DND-41 (cell line): Measurements from ENCODE around the gene TMTC2.

ENCODE experiments used
- ATAC-seq: fragments of 200-7000 bp; cut with Tn5 transposase; 3 replicates; pipeline ENCODE4 v1.9.1; 2021; ENCODE audit warnings: low read depth; ENCODE audit not compliant: insufficient read depth
- DNase-seq: peaks from one replicate; pipeline ENCODE4 v3.0.0-alpha.2; 2020
- H2AFZ ChIP-seq: 2 replicates; pipeline ENCODE4 v1.6.0; 2012; ENCODE audit warnings: low read depth, low read length
- H3K27ac ChIP-seq: 2 replicates; pipeline ENCODE4 v1.5.1; 2012; ENCODE audit warnings: low read length, inconsistent platforms
- H3K27me3 ChIP-seq: fragments of 200-600 bp; sonication (generic); 2 replicates; pipeline ENCODE4 v1.6.0; 2012; ENCODE audit warnings: low read length, mild to moderate bottlenecking, inconsistent platforms; ENCODE audit not compliant: insufficient read depth, poor library complexity
- H3K36me3 ChIP-seq: 2 replicates; pipeline ENCODE4 v1.5.1; 2012; ENCODE audit warnings: low read length, inconsistent platforms; ENCODE audit not compliant: insufficient read depth
- H3K4me1 ChIP-seq: 2 replicates; pipeline ENCODE4 v1.5.1; 2012; ENCODE audit warnings: mild to moderate bottlenecking, low read length; ENCODE audit not compliant: insufficient read depth
- H3K4me2 ChIP-seq: 2 replicates; pipeline ENCODE4 v1.6.0; 2012; ENCODE audit warnings: mild to moderate bottlenecking, moderate library complexity, low read length, inconsistent platforms; ENCODE audit not compliant: insufficient read depth
- H3K4me3 ChIP-seq, 2 experiments: fragments of 200-600 bp in 1 of 2; shearing (Covaris generic) in 1 of 2; 2 replicates each; pipeline ENCODE4 v1.5.1; 2012 to 2016; ENCODE audit warnings: inconsistent platforms in 2 of 2, low read length in 2 of 2, mild to moderate bottlenecking in 2 of 2, low read depth in 1 of 2, moderate library complexity in 1 of 2
- H3K79me2 ChIP-seq: 2 replicates; pipeline ENCODE4 v1.6.0; 2012; ENCODE audit warnings: low read length, inconsistent platforms; ENCODE audit not compliant: insufficient read depth
- H3K9ac ChIP-seq: 2 replicates; pipeline ENCODE4 v1.6.0; 2012; ENCODE audit warnings: low read depth, mild to moderate bottlenecking, inconsistent platforms, low read length, moderate library complexity
- H3K9me3 ChIP-seq: 2 replicates; pipeline ENCODE4 v1.5.1; 2012; ENCODE audit warnings: low read length, moderate library complexity, mild to moderate bottlenecking, inconsistent platforms; ENCODE audit not compliant: insufficient read depth, severe bottlenecking
- H4K20me1 ChIP-seq: 2 replicates; pipeline ENCODE4 v1.6.0; 2012; ENCODE audit warnings: low read length; ENCODE audit not compliant: insufficient read depth
- EZH2 ChIP-seq: IDR thresholded peaks from 3 replicates; pipeline ENCODE4 v1.6.1; 2012; ENCODE audit warnings: borderline replicate concordance, low read depth, mild to moderate bottlenecking, moderate library complexity, low read length, inconsistent platforms; ENCODE audit not compliant: severe bottlenecking
- TF ChIP-seq, protein P1 (sequence below): IDR thresholded peaks from 2 replicates; pipeline ENCODE4 v1.5.1; 2012; ENCODE audit warnings: borderline replicate concordance, low read length, moderate library complexity, mild to moderate bottlenecking; ENCODE audit not compliant: poor library complexity, severe bottlenecking; ENCODE audit errors: extremely low read depth

TMTC2 gene

DNA sequence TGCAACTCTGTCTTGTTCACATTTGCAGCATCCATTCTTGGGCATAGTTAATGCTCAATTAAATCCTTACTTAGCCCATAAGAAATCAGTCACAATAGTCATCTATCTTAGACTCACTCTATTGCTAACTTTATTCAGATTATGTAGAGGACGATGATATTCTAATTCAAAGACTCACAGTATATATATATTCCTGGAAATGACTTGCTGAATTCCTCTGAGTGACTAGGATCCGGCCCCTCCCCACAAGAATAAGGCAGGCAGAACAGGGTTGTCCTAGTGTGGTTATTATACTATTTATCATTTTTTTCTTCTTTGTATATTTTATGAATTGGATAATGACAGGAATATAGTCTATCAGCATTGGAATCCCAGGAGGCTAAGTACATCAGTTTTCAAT is 275.1 kb downstream of the TMTC2 start:
- Histone ChIP-seq H3K79me2 (no peaks in the 10 kb centered on the region), H3K9ac (no peak overlapping the region), H3K36me3 (no peaks in the 10 kb centered on the region), H3K4me2 (no peak overlapping the region), H3K4me3 (no peak overlapping the region), H3K4me1 (no peaks in the 10 kb centered on the region), H3K27me3 (no peaks in the 10 kb centered on the region), H4K20me1 (no peaks in the 10 kb centered on the region), H3K9me3 (no peaks in the 10 kb centered on the region), H3K27ac (no peak overlapping the region), H2AFZ (no peak overlapping the region)
- ATAC-seq (no peak), DNase-seq (no peak)
- TF ChIP-seq EZH2 = no peak
- TF ChIP-seq, protein P1, sequence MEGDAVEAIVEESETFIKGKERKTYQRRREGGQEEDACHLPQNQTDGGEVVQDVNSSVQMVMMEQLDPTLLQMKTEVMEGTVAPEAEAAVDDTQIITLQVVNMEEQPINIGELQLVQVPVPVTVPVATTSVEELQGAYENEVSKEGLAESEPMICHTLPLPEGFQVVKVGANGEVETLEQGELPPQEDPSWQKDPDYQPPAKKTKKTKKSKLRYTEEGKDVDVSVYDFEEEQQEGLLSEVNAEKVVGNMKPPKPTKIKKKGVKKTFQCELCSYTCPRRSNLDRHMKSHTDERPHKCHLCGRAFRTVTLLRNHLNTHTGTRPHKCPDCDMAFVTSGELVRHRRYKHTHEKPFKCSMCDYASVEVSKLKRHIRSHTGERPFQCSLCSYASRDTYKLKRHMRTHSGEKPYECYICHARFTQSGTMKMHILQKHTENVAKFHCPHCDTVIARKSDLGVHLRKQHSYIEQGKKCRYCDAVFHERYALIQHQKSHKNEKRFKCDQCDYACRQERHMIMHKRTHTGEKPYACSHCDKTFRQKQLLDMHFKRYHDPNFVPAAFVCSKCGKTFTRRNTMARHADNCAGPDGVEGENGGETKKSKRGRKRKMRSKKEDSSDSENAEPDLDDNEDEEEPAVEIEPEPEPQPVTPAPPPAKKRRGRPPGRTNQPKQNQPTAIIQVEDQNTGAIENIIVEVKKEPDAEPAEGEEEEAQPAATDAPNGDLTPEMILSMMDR = no peak

DNA sequence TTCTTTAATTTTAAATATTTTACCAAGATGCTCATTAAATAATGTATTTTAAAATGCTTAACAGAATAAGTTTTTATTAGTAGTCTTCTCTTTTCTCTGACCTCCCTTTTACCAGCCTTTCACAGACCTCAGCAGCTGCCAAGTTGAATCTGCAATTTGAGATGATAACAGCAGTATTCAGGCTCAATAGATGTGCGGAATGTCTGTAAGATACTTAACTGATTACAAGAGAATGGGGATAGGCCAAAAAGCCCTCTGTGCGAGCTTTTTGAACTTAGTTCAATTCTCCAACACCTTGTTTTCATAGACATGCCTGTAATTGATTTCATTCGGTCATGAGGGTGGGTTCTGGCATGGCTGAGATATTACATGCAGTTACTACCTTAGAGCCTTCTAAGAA is 277.2 kb downstream of the TMTC2 start:
- Histone ChIP-seq H3K36me3 (no peaks in the 10 kb centered on the region), H3K79me2 (no peaks in the 10 kb centered on the region), H3K27me3 (no peaks in the 10 kb centered on the region), H4K20me1 (no peaks in the 10 kb centered on the region), H3K4me3 (no peak overlapping the region), H3K27ac (no peak overlapping the region), H3K9ac (no peak overlapping the region), H3K4me1 (no peaks in the 10 kb centered on the region), H3K9me3 (no peaks in the 10 kb centered on the region), H2AFZ (no peak overlapping the region), H3K4me2 (no peak overlapping the region)
- ATAC-seq (no peak), DNase-seq (no peak)
- TF ChIP-seq, protein P1 = no peak
- no peak for TF ChIP-seq EZH2

DNA sequence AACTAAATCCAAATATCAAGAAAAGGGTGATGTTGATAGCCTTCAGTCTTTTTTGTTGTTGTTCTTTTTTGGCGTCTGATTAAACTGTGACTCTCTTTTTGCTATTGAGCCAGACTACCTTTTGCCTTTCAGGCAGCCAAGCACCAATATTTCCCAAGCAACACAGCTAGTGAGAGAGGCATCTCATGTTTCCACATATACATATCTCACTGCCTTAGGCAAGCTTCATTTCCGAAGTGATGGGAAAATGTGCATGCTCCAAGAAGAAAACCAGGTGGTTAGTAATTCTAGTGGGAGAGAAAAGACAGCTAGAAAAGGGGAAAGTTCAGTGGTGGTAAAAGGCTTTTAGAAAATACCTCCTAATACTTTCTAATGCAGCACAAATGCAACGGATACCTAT is 277.7 kb downstream of the TMTC2 start:
- H3K27ac ChIP-seq = no peak overlapping the region
- H3K79me2 ChIP-seq = no peaks in the 10 kb centered on the region
- DNase-seq (no peak), ATAC-seq (no peak)
- TF ChIP-seq, protein P1 = no peak
- no peak for TF ChIP-seq EZH2
- H3K9ac ChIP-seq = no peak overlapping the region
- H2AFZ ChIP-seq = no peak overlapping the region
- no peaks in the 10 kb centered on the region for H3K36me3 ChIP-seq
- no peak overlapping the region for H3K4me2 ChIP-seq
- H4K20me1 ChIP-seq = no peaks in the 10 kb centered on the region
- no peaks in the 10 kb centered on the region for H3K9me3 ChIP-seq
- no peaks in the 10 kb centered on the region for H3K27me3 ChIP-seq
- no peak overlapping the region for H3K4me3 ChIP-seq
- no peaks in the 10 kb centered on the region for H3K4me1 ChIP-seq

DNA sequence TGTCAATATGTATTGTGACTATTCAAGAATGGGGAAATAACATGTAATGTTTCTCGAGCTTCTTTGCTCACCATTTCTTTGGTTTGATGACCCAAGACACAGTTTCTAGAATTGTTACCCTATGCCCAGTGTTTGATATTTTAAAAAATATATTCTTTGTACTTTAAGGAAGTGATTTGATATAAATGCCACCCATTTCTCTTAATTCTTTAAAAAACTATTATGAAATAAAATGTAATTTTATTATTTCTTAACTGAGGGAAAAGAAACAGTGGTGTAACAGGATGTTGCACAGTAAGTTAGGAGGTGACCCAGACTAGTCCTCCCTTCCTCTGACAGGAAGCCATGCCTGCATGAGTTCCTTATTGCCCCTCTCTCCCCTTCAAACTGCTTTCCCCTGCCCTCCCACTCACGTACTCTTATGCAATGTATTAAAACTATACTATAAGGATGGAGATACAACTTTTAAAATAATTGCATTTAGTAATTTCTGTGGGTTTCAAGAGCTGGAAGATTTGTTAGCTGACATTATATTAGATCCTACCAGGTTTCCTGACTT is 279.4 kb downstream of the TMTC2 start:
- TF ChIP-seq EZH2 = no peak
- TF ChIP-seq, protein P1 = no peak
- H4K20me1 ChIP-seq = no peaks in the 10 kb centered on the region
- H3K4me2 ChIP-seq = no peak overlapping the region
- H2AFZ ChIP-seq = no peak overlapping the region
- no peak overlapping the region for H3K9ac ChIP-seq
- H3K27ac ChIP-seq = no peak overlapping the region
- no peak overlapping the region for H3K4me3 ChIP-seq
- no peaks in the 10 kb centered on the region for H3K79me2 ChIP-seq
- no peak for DNase-seq
- no peaks in the 10 kb centered on the region for H3K36me3 ChIP-seq
- no peaks in the 10 kb centered on the region for H3K27me3 ChIP-seq
- no peaks in the 10 kb centered on the region for H3K9me3 ChIP-seq
- ATAC-seq = no peak
- H3K4me1 ChIP-seq = no peaks in the 10 kb centered on the region
